Ascending aorta (tissue), 2 donors: ENCODE results near the gene KIF1A. TPM values are rescaled to one million over a fixed set of nuclear protein-coding genes. Genes with fewer than 3 reads are reported as not detected.
"Not testable (repeated sequence)": the region's sequence is repeated elsewhere in the genome, so short reads cannot be mapped to it uniquely, and the experiment has no call there.

Experiments used
- DNase-seq, 2 donors: peaks; one replicate each; pipeline ENCODE4 v3.0.0-alpha.2; 2019; ENCODE audit warnings: low spot score in 2 of 2
- H3K27ac ChIP-seq, 2 donors: fragments of 200-600 bp; sonication (generic); one replicate each; pipeline ENCODE4 v1.5.1; 2016 to 2017; ENCODE audit warnings: mild to moderate bottlenecking in 1 of 2
- H3K27me3 ChIP-seq: fragments of 200-600 bp; sonication (generic); one replicate; pipeline ENCODE4 v1.5.1; 2017
- H3K36me3 ChIP-seq, 2 donors: fragments of 200-600 bp; sonication (generic); one replicate each; pipeline ENCODE4 v1.5.1; 2016
- H3K4me1 ChIP-seq, 2 donors: fragments of 200-600 bp; sonication (generic); one replicate each; pipeline ENCODE4 v1.5.1; 2016 to 2017; ENCODE audit warnings: mild to moderate bottlenecking in 1 of 2
- H3K4me3 ChIP-seq, 2 donors: fragments of 200-600 bp; sonication (generic); one replicate each; pipeline ENCODE4 v1.5.1; 2016 to 2017; ENCODE audit warnings: mild to moderate bottlenecking in 1 of 2
- H3K9me3 ChIP-seq, 2 donors: fragments of 200-600 bp; sonication (generic); one replicate each; pipeline ENCODE4 v1.5.1; 2016
- CTCF ChIP-seq, 3 experiments: fragments of 200-600 bp in 2 of 3; fragments of 450-650 bp in 1 of 3; sonication (generic) in 2 of 3; IDR thresholded peaks; one replicate each; pipeline ENCODE4 v1.5.1; 2016 to 2019; ENCODE audit warnings: antibody characterized with exemption in 3 of 3, mild to moderate bottlenecking in 1 of 3, moderate library complexity in 1 of 3
- intact Hi-C: fragments of 100-400 bp; cut with DNase I; formaldehyde crosslinking; loops from one replicate; pipeline ENCODE4 v1.15.1; 2023
- total RNA-seq: library from RNA; depleted of rRNA; stranded (reverse); fragments of >200 nt; gene quantifications from one replicate; pipeline ENCODE4 v1.1.0, GENCODE V29; 2016

KIF1A gene
- total RNA-seq, 1 donor from 2014 or later, result 0.11 TPM

DNA sequence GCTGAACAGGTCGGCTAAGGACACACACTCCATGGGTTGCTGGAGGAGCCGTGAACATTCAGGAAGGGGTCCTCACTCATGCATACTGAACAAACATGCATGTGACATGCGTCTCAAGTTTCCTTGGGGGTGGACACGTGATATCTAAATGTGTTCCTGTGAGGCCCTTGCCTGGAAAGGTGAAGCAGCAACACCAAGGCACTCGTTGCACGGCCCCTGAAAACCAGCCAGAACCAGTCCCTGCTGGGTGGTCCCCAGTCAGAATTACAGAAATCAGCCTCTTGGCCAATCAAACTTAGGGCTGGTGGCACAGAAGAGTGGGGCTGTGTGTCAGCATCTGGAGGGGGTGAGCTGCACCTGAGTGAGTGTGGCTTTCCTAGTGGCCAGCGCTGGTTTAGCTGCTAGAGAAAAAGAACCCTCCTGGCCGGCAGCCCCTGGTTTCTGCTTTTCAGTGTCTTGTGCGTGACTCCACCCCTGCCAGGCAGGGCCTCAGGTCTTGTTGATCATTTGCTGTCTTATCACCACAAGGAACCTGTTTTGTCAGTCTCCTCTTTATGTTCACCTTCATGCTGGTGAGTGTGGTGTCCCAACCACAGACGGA is 134.1 kb downstream of the KIF1A start:
- intact Hi-C loops, result no loop called here
- Histone ChIP-seq H3K27me3 (no peaks in the 10 kb centered on the region), H3K36me3 (no peaks in the 10 kb centered on the region), H3K27ac (no peak overlapping the region), H3K4me3 (no peak overlapping the region), H3K9me3 (no peaks in the 10 kb centered on the region), H3K4me1 (no peaks in the 10 kb centered on the region)
- no peak for TF ChIP-seq CTCF (IDR thresholded peaks at IDR 0.05)
- no peak for DNase-seq

DNA sequence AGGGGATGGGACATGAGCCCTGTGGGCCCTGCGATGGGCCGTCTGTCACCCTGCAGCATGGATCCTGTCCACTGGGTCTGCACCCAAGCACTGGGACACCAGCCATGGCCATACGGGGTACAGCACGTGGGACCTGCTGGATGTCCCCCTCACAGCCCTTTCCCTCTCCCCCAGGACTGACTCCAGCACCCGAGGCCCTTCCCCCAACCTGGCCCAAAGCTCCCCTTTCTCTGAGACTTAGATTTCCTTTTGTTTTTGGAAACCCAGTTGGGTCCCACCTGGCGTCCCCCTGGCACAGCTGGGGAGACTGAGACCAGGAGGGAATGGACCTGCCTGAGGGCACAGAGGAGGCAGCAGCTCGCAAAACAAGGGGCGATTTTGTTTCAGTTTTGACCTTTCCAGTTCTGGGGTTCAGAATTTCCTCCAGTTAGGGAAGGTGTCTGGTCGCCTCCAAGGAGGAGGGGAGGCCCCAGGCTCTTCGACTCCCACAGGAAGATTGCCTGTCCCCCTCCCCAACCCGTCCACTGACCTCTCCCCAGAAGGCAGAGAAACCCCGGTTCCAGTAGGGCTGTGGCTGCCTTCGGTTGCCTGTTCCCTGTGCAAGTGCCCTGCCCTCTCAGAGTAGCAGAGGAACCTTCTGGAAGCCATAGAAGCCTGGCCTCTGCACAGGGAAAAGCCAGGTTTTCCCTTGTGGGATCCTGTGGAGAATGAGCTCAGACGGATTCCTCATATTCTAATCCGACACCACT is 135.9 kb downstream of the KIF1A start:
- H3K27me3 ChIP-seq, H3K4me1 ChIP-seq, H3K27ac ChIP-seq, H3K9me3 ChIP-seq, H3K4me3 ChIP-seq, DNase-seq, intact Hi-C loops, H3K36me3 ChIP-seq: not testable (repeated sequence)

DNA sequence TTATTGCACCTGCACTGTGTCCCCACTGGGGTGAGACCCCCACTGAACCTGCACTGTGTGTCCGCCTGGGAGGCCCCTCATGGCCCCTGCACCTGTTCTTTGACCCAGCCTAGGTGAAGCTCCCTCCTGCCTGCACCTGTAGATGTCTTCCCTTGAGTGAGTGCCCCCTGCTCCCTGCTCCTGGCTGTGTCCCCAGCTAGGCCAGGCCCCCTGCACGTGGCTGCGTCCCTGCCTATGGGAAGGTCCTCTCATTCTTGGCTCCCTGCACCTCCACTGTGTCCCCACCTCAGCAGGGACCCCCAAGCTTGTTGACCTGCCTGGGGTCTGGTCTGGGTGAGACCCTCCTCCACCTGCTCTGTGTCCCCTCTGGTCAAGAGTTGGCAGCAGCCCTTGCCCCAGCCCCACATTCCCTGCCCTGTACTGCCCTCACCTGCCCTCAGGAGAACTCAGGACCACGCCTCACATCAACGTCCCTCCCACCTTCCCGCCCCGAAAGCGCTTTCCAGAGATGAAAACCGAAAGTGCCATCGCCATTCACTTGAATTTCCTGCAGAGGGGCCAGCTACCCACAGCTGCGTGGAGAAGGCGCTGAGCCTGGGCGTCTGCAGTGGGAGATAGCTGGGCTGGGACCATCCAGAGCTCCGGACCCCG is 136.6 kb downstream of the KIF1A start:
- intact Hi-C loops, H3K36me3 ChIP-seq, H3K27ac ChIP-seq, DNase-seq, H3K9me3 ChIP-seq, H3K4me3 ChIP-seq, H3K27me3 ChIP-seq, H3K4me1 ChIP-seq: not testable (repeated sequence)

DNA sequence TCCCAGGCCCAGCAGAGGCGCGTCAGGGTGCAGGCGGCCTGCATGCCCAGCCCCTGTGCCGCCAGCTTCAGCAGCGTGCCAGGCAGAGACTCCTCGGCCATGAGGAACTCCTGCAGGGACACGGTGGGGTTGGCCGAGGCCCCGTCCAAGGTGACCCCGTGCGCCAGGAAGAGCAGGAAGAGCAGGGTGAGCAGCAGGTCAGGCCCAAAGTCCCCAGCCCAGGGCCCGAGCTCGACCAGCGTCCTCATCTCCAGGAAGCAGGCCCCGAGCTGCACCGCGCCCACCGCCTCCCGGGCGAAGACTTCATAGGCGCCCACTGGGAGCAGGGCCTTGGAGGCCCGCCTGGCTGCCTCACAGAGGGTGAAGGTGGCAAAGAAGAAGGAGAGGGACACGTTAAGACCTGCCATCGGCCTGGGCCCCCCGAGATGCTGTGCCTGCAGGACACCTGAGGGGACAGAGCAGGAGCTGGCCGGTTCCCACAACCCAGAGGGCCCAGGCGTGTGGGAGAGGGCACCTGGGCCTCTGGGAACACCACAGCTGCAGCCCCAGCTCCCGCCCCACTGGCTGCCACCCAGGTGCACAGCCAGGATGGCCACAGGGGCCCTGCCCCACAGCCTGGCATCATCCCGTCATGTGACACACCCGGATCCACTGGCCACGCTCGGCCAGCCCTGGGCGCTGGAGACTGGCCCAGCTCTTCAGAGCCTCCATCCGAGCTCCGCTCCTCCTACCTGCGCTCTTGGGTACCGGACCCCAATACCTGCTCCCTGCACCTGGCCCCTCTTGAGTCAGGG is 137.4 kb downstream of the KIF1A start, which contains the start of gene AQP12B:
TSS of gene AQP12B (minus strand) at position 455 of the 794 bp plus-strand sequence. CDS start at position 407, 48 bp downstream.
- H3K4me3 ChIP-seq, H3K4me1 ChIP-seq, H3K9me3 ChIP-seq, H3K27ac ChIP-seq, intact Hi-C loops, DNase-seq, H3K27me3 ChIP-seq, H3K36me3 ChIP-seq: not testable (repeated sequence)

- H3K4me1 ChIP-seq, H3K4me3 ChIP-seq, H3K27ac ChIP-seq, H3K27me3 ChIP-seq, H3K36me3 ChIP-seq, DNase-seq, intact Hi-C loops, H3K9me3 ChIP-seq: not testable (repeated sequence)
Observed at GRCh38 chr2:240680185-240680584, 139.8 kb downstream of the KIF1A start.

DNA sequence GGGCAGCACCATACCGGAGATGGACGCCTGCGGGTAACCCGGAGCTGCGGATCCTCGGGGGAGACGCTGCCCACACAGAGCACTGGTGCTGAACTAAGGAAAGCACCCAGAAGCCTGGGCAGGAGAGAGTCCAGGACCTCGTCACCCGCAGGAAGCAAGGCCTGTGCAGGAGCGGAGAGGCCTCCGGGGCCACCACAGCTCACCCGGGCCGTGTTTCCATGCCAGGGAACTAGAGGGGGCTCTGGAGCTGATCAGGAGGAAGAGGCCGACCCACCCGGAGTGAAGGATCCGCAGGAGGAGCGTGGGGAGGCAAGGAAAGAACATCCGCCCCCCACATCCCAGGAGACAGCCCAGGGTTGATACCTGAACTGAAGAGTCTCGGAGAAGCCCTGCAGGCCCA is 141.1 kb downstream of the KIF1A start:
- H3K4me3 ChIP-seq, H3K27me3 ChIP-seq, H3K36me3 ChIP-seq, H3K9me3 ChIP-seq, H3K4me1 ChIP-seq, DNase-seq, H3K27ac ChIP-seq, intact Hi-C loops: not testable (repeated sequence)

DNA sequence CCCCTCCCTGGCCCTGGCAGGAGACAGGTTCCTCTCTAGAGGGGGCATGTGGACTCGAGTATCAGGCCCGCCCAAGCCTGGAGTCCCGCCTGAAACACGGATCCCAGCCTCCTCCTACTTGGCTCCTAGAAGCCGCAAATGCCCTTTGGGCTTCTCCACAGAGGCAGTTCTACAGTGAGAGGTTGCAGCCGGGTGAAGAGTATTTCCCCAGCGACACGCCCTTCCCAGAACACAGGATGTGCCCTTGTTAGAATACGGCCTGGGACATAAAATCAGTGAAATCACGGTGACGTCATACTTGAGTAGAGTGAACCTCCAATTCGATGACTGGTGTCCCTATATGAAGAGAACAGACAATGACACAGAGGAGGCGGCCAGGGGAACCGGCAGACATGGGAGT is 142.0 kb downstream of the KIF1A start:
- DNase-seq, H3K27me3 ChIP-seq, H3K4me1 ChIP-seq, H3K4me3 ChIP-seq, H3K27ac ChIP-seq, H3K9me3 ChIP-seq, H3K36me3 ChIP-seq, intact Hi-C loops: not testable (repeated sequence)

- H3K4me3 ChIP-seq, intact Hi-C loops, H3K27me3 ChIP-seq, H3K27ac ChIP-seq, DNase-seq, H3K4me1 ChIP-seq, H3K36me3 ChIP-seq, H3K9me3 ChIP-seq: not testable (repeated sequence)
Observed at GRCh38 chr2:240675345-240675744, 144.7 kb downstream of the KIF1A start.

DNA sequence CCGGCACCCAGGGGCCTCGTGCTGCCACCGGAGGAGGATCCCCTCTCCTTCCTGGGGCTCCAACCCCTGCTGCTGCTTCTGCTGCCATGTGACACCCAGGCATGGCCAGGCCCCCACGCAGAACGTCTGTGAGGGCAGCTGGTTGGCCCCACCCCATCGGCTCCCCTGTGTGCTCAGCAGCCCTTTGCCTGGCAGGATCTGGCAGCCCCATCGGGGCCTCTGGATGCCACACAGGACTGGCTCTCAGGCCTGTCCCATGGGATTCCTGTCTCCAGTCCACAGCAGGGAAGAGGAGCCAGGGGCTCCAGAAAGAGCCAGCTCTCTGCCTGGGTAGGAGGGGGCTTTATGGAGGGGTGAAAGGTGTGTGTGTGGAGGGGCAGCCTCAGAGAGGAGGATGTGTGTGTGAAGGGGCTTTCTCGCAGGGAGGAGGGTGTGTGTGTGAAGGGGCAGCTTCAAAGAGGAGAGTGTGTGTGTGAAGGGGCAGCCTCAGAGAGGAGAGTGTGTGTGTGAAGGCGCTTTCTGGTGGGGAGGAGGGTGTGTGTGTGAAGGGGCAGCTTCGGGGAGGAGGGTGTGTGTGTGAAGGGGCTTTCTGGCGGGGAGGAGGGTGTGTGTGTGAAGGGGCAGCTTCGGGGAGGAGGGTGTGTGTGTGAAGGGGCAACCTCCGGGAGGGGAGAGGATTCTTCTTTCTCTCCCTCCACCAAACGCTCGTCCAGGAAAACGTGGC is 145.4 kb downstream of the KIF1A start:
- H3K4me3 ChIP-seq, DNase-seq, H3K9me3 ChIP-seq, H3K36me3 ChIP-seq, H3K27me3 ChIP-seq, H3K27ac ChIP-seq, H3K4me1 ChIP-seq, intact Hi-C loops: not testable (repeated sequence)
